ENCODE measurements around the gene WDR64. TPM values are rescaled to one million over a fixed set of nuclear protein-coding genes. Genes with fewer than 3 reads are reported as not detected.
"Not testable (repeated sequence)": the region's sequence is repeated elsewhere in the genome, so short reads cannot be mapped to it uniquely, and the experiment has no call there.

The WDR64 gene
- total RNA-seq, 2 donors from 2014 or later, result not detected

DNA sequence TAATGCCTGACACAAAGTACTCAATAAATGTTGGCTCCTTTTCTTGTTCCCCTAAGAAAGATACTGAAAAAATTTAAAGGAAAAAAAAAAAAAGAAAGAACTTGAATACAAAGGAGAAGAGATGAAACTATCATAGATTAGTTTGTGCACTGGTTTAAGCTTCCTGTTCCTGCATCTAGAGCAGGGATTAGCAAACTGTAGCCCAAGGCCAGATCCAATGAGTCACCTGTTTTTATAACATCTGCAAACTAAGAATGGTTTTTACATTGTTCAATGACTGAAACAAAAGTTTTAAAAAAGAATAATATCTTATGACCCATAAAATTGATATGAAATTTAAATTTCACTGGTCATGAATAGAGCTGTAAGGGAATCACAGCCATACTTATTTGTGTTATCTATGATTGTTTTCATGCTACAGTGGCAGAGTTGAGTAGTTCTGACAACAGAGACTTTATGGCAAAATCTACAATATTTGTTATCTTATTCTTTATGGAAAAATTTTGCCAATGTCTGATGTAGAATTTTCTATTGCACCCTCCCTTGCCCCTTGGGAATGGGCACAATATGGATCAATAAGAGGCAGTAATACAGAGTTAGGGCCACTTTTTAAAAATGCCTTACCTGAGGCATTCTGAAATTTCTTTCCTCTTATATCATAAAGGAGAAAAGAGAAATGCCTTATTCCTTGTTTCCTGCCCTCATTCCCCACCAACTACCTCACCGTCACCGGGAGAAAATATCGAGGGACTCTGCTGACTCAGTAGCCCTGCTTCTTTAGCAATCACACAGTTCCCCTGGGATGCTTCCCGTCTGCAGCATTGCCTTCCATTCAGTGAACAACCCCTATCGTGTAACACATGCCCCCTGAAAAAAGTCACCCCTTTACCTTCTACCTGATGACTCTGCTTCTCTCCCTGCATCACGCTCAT lies 50.6 kb downstream of the WDR64 start:
- Mint-ChIP-seq H3K4me3 (no peak overlapping the region), H3K27me3 (ENCODE audit: insufficient read depth) (peaks cover 30% of the 10 kb centered on the region), H3K4me1 (no peaks in the 10 kb centered on the region), H3K9me3 (peaks cover 2% of the 10 kb centered on the region), H3K27ac (no peak overlapping the region), H3K36me3 (ENCODE audit: low read depth) (no peaks in the 10 kb centered on the region)
- no peak overlapping the region for H3K9ac ChIP-seq (ENCODE audit: extremely low read depth, low read length, poor library complexity, severe bottlenecking)
- no peaks in the 10 kb centered on the region for H3K4me1 ChIP-seq (ENCODE audit: control insufficient read depth, insufficient read depth, low read length)
- no peak overlapping the region for H3K27ac ChIP-seq (ENCODE audit: low read depth, low read length)
- no peaks in the 10 kb centered on the region for H3K9me3 ChIP-seq (ENCODE audit: control insufficient read depth, low read length)
- DNase-seq, result no peak
- WGBS, 2 experiments (ENCODE audit: insufficient coverage in 1 of 2, insufficient read length in 1 of 2), result 96 to 100% methylated on average over 2 to 6 of the region's 6 CpGs
- H3K36me3 ChIP-seq (ENCODE audit: control insufficient read depth, insufficient read depth, low read length), result no peaks in the 10 kb centered on the region
- TF ChIP-seq CTCF (conservative IDR thresholded peaks at IDR 0.05), result no peak
- peaks cover 75% of the 10 kb centered on the region for H3K27me3 ChIP-seq (ENCODE audit: control insufficient read depth, insufficient read depth, low read length, poor library complexity, severe bottlenecking)
- no peak overlapping the region for H3K4me3 ChIP-seq (ENCODE audit: low read length)

DNA sequence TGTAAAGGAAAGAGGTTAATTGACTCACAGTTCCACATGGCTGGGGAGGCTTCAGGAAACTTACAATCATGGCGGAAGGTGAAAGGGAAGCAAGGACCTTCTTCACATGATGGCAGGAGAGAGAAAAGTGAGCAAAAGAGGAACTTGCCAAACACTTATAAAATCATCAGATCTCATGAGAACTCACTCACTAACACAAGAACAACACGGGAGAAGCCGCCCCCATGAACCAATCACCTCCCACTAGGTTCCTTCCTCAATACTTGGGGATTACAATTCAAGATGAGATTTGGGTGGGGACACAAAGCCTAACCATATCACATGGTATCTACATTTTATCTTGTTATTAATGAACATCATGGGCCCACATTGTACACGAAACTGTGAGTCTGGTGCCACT lies 51.7 kb downstream of the WDR64 start:
- H3K4me1 Mint-ChIP-seq; H3K9ac ChIP-seq (ENCODE audit: extremely low read depth, low read length, poor library complexity, severe bottlenecking); H3K27ac Mint-ChIP-seq; H3K36me3 ChIP-seq (ENCODE audit: control insufficient read depth, insufficient read depth, low read length); H3K4me3 ChIP-seq (ENCODE audit: low read length); H3K36me3 Mint-ChIP-seq (ENCODE audit: low read depth); H3K4me3 Mint-ChIP-seq; H3K9me3 Mint-ChIP-seq; H3K27ac ChIP-seq (ENCODE audit: low read depth, low read length); H3K9me3 ChIP-seq (ENCODE audit: control insufficient read depth, low read length); H3K4me1 ChIP-seq (ENCODE audit: control insufficient read depth, insufficient read depth, low read length); DNase-seq: not testable (repeated sequence)
- WGBS, 2 experiments (ENCODE audit: insufficient coverage in 1 of 2, insufficient read length in 1 of 2), result 83 to 88% methylated on average over 2 to 4 of the region's 4 CpGs
- peaks cover 66% of the 10 kb centered on the region for H3K27me3 ChIP-seq (ENCODE audit: control insufficient read depth, insufficient read depth, low read length, poor library complexity, severe bottlenecking)
- peaks cover 30% of the 10 kb centered on the region for H3K27me3 Mint-ChIP-seq (ENCODE audit: insufficient read depth)

DNA sequence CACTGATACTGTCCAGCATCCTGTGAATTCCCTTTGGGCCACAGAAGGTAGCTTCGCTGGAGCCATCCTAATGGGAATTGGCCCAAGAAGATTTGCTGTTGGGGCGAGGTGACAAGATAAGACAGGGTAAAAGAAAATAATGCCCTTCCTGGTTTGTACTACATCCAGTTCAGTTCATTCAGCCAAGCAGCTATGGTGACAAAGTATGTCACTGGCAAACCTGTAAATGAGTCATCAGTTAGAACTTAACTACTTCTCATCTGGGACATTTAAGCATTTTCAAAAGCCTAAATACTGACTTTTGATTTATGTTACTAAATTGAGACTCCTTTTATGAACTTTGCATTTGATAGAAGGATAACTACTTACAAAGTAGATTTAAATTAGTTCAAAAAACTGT lies 54.2 kb downstream of the WDR64 start:
- Mint-ChIP-seq H3K36me3 (ENCODE audit: low read depth) (no peaks in the 10 kb centered on the region), H3K4me3 (no peak overlapping the region), H3K9me3 (peaks cover 2% of the 10 kb centered on the region), H3K27me3 (ENCODE audit: insufficient read depth) (peaks cover 31% of the 10 kb centered on the region), H3K4me1 (no peaks in the 10 kb centered on the region), H3K27ac (no peak overlapping the region)
- no peak for TF ChIP-seq CTCF (conservative IDR thresholded peaks at IDR 0.05)
- DNase-seq, result no peak
- Histone ChIP-seq H3K9me3 (ENCODE audit: control insufficient read depth, low read length) (no peaks in the 10 kb centered on the region), H3K36me3 (ENCODE audit: control insufficient read depth, insufficient read depth, low read length) (no peaks in the 10 kb centered on the region), H3K9ac (ENCODE audit: extremely low read depth, low read length, poor library complexity, severe bottlenecking) (no peak overlapping the region), H3K4me1 (ENCODE audit: control insufficient read depth, insufficient read depth, low read length) (no peaks in the 10 kb centered on the region), H3K27me3 (ENCODE audit: control insufficient read depth, insufficient read depth, low read length, poor library complexity, severe bottlenecking) (peaks cover 44% of the 10 kb centered on the region), H3K27ac (ENCODE audit: low read depth, low read length) (no peak overlapping the region), H3K4me3 (ENCODE audit: low read length) (no peak overlapping the region)
- 95 to 96% methylated on average over 2 of the region's 2 CpGs for WGBS, 2 experiments (ENCODE audit: insufficient coverage in 1 of 2, insufficient read length in 1 of 2)
